ENCODE measurements around the gene ZNF655. TPM values are rescaled to one million over a fixed set of nuclear protein-coding genes. Genes with fewer than 3 reads are reported as not detected.

The ZNF655 gene, protein sequence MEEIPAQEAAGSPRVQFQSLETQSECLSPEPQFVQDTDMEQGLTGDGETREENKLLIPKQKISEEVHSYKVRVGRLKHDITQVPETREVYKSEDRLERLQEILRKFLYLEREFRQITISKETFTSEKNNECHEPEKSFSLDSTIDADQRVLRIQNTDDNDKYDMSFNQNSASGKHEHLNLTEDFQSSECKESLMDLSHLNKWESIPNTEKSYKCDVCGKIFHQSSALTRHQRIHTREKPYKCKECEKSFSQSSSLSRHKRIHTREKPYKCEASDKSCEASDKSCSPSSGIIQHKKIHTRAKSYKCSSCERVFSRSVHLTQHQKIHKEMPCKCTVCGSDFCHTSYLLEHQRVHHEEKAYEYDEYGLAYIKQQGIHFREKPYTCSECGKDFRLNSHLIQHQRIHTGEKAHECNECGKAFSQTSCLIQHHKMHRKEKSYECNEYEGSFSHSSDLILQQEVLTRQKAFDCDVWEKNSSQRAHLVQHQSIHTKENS
- total RNA-seq (2014; rRNA removed; shearing (Covaris generic); ENCODE audit: low replicate concordance) = 169 TPM in 2 replicates

DNA sequence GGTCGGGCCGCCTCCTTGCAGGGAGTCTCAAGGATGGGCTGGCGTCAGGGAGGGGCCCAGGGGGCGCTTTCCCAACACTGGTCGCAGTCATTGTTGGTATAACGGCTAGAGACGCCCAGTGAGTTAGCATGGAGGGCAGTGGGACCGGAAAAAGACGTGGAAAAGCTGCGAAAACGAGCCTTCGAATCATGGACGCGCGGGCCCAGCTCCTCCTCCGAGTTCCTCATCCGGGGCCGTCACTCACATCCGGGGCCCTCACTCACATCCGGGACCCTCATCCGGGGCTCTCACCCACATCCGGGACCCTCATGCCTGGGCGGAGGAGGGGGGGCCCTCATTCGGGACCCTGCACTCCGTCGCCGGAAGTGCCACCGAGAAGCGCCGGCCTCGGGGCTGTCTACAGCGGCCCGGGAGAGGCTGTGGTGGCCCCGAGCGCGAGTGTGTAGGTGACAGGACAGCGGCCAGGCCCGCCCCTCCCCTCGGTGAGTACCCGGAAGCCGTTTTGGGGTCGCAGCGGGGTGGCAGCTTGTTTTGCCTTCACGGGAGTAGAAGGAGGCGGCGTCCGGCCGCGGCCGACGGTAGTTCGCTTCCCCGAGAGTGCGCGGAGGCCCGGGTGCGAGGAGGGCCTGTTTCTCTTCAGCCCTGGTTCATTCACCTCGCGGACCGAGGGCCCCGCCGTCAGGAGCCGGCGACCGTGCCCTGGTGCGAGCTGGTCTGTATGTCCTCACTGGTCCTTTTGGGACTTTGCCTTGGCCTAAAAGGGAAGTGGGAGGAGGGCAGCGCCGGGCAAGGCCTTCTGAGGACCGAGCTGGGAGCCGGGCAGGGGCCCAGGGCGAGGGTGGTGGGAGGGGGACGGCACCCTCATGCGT is at the start of gene ZNF655:
Gene ZNF655 (plus strand): TSS at position 337 of the 869 bp plus-strand sequence. CDS start 1,918 bp downstream, outside the sequence.
- H3K36me3 ChIP-seq (ENCODE audit: insufficient read depth, low read length) = peaks cover 48% of the 10 kb centered on the region
- H3K4me3 ChIP-seq (ENCODE audit: low read length) = peak within 1 kb of the TSS; percentile 89
- H3K79me2 ChIP-seq (ENCODE audit: low read length) = peaks cover 68% of the 10 kb centered on the region
- peak within 1 kb of the TSS; percentile 76 for H3K4me2 ChIP-seq (ENCODE audit: low read depth, low read length, poor library complexity, severe bottlenecking)
- H4K20me1 ChIP-seq (ENCODE audit: insufficient read depth, low read depth, low read length) = no peaks in the 10 kb centered on the region; the same call in 1 of the 2 replicates
- peak within 1 kb of the TSS; percentile 90 for H3K27ac ChIP-seq (ENCODE audit: low read length)
- H3K9me3 ChIP-seq (ENCODE audit: low read length) = no peaks in the 10 kb centered on the region
- no peaks in the 10 kb centered on the region for H3K27me3 ChIP-seq (ENCODE audit: low read length)
- H3K9me2 ChIP-seq (replicated peaks; ENCODE audit: insufficient read depth, low read length) = no peaks in the 10 kb centered on the region
- H3K9ac ChIP-seq (ENCODE audit: low read length) = peak within 1 kb of the TSS; percentile 100
- DNase-seq = peak; percentile 97
- H3K4me1 ChIP-seq (ENCODE audit: low read length) = peaks cover 25% of the 10 kb centered on the region
- peak within 1 kb of the TSS; percentile 52; the same call in 1 of the 2 replicates for H2AFZ ChIP-seq (ENCODE audit: low read length)

DNA sequence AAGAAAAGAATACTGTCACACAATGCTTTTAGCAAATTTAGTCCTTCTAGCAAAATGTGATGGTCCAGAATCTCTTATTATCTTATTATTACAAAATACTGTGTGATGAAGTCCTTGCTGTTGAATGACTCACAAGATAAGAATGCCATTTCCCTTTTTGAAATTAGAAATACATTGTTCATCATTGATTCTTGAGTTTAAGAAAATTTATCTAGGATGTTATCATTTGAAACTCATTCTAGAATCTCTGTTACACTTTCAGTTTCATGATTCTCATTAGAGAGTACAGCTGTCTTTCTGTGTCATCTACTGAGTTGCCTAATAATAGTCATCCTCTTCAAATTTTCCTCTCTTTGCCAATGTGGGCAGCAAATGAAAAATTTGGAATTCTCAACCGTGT is 44.4 kb upstream of the ZNF655 start:
- Histone ChIP-seq H3K27me3 (ENCODE audit: low read length) (no peaks in the 10 kb centered on the region), H3K4me3 (ENCODE audit: low read length) (no peak overlapping the region), H3K79me2 (ENCODE audit: low read length) (peaks cover 17% of the 10 kb centered on the region), H4K20me1 (ENCODE audit: insufficient read depth, low read depth, low read length) (no peaks in the 10 kb centered on the region), H3K4me2 (ENCODE audit: low read depth, low read length, poor library complexity, severe bottlenecking) (no peak overlapping the region), H3K9ac (ENCODE audit: low read length) (no peak overlapping the region), H2AFZ (ENCODE audit: low read length) (no peak overlapping the region), H3K9me2 (replicated peaks; ENCODE audit: insufficient read depth, low read length) (no peaks in the 10 kb centered on the region), H3K27ac (ENCODE audit: low read length) (no peak overlapping the region), H3K36me3 (ENCODE audit: insufficient read depth, low read length) (peaks cover 17% of the 10 kb centered on the region; the same call in 1 of the 2 replicates), H3K4me1 (ENCODE audit: low read length) (no peaks in the 10 kb centered on the region), H3K9me3 (ENCODE audit: low read length) (no peaks in the 10 kb centered on the region)
- DNase-seq = no peak

DNA sequence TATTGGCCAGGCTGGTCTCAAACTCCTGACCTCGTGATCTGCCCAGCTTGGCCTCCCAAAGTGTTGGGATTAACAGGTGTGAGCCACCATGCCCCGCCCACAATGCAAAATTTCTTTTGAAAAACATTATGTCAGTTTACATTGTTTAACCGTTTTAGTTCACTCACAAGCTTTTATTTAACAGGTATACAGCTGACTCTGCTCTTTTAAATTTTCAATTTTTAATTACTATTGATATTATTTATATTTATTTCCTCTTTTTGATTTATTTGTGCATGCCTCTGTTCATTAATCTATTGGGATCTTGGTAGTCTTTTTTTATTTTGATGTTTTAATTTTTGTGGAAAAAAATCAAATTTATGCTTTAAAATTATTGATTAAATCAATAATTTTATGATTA is 37.0 kb upstream of the ZNF655 start:
- no peak overlapping the region for H3K4me3 ChIP-seq (ENCODE audit: low read length)
- no peak overlapping the region for H3K4me2 ChIP-seq (ENCODE audit: low read depth, low read length, poor library complexity, severe bottlenecking)
- H3K27me3 ChIP-seq (ENCODE audit: low read length) = no peaks in the 10 kb centered on the region
- H3K27ac ChIP-seq (ENCODE audit: low read length) = no peak overlapping the region
- no peaks in the 10 kb centered on the region for H3K4me1 ChIP-seq (ENCODE audit: low read length)
- no peak overlapping the region for H3K9ac ChIP-seq (ENCODE audit: low read length)
- H3K79me2 ChIP-seq (ENCODE audit: low read length) = no peaks in the 10 kb centered on the region
- H3K9me3 ChIP-seq (ENCODE audit: low read length) = no peaks in the 10 kb centered on the region
- no peaks in the 10 kb centered on the region for H3K9me2 ChIP-seq (replicated peaks; ENCODE audit: insufficient read depth, low read length)
- no peaks in the 10 kb centered on the region for H4K20me1 ChIP-seq (ENCODE audit: insufficient read depth, low read depth, low read length)
- peaks cover 35% of the 10 kb centered on the region for H3K36me3 ChIP-seq (ENCODE audit: insufficient read depth, low read length)
- H2AFZ ChIP-seq (ENCODE audit: low read length) = no peak overlapping the region
- no peak for DNase-seq

DNA sequence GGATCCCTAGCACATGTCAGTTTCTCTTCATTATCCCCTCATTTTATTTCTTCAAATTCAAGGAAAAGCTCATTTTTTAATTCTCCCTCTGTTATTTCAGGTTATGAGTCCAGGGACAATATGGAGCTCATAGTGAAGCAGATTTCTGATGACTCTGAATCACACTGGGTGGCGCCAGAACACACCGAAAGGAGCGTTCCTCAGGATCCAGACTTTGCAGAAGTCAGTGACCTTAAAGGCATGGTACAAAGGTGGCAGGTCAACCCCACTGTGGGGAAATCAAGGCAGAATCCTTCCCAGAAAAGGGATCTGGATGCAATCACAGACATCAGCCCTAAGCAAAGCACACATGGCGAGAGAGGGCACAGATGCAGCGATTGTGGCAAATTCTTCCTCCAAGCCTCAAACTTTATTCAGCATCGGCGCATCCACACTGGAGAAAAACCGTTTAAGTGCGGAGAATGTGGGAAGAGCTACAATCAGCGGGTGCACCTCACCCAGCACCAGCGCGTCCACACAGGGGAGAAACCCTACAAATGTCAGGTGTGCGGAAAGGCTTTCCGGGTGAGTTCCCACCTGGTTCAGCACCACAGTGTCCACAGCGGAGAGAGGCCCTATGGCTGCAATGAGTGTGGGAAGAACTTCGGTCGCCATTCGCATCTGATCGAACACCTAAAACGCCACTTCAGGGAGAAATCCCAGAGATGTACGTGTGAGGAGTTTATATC is 32.6 kb upstream of the ZNF655 start:
- H3K36me3 ChIP-seq (ENCODE audit: insufficient read depth, low read length) = peaks cover 61% of the 10 kb centered on the region
- H3K27ac ChIP-seq (ENCODE audit: low read length) = no peak overlapping the region
- no peak overlapping the region for H3K4me2 ChIP-seq (ENCODE audit: low read depth, low read length, poor library complexity, severe bottlenecking)
- H3K4me3 ChIP-seq (ENCODE audit: low read length) = no peak overlapping the region
- no peaks in the 10 kb centered on the region for H3K4me1 ChIP-seq (ENCODE audit: low read length)
- H2AFZ ChIP-seq (ENCODE audit: low read length) = no peak overlapping the region
- no peaks in the 10 kb centered on the region for H4K20me1 ChIP-seq (ENCODE audit: insufficient read depth, low read depth, low read length)
- H3K79me2 ChIP-seq (ENCODE audit: low read length) = no peaks in the 10 kb centered on the region
- peak; percentile 53 for DNase-seq
- H3K27me3 ChIP-seq (ENCODE audit: low read length) = no peaks in the 10 kb centered on the region
- peaks cover 8% of the 10 kb centered on the region for H3K9me3 ChIP-seq (ENCODE audit: low read length)
- no peak overlapping the region for H3K9ac ChIP-seq (ENCODE audit: low read length)
- no peaks in the 10 kb centered on the region for H3K9me2 ChIP-seq (replicated peaks; ENCODE audit: insufficient read depth, low read length)

DNA sequence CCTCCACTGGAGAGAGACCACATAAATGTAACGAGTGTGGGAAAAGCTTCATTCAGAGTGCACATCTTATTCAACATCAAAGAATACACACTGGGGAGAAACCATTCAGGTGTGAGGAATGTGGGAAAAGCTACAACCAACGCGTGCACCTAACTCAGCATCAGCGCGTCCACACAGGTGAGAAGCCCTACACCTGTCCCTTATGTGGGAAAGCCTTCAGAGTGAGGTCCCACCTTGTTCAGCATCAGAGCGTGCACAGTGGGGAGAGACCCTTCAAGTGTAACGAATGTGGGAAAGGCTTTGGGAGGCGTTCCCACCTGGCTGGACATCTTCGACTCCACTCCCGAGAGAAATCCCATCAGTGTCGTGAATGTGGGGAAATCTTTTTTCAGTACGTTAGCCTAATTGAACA is 27.1 kb upstream of the ZNF655 start:
- Histone ChIP-seq H3K27me3 (ENCODE audit: low read length) (no peaks in the 10 kb centered on the region), H3K4me2 (ENCODE audit: low read depth, low read length, poor library complexity, severe bottlenecking) (no peak overlapping the region), H2AFZ (ENCODE audit: low read length) (no peak overlapping the region), H3K9me3 (ENCODE audit: low read length) (peaks cover 31% of the 10 kb centered on the region), H3K27ac (ENCODE audit: low read length) (no peak overlapping the region), H3K79me2 (ENCODE audit: low read length) (no peaks in the 10 kb centered on the region), H3K4me3 (ENCODE audit: low read length) (no peak overlapping the region), H3K36me3 (ENCODE audit: insufficient read depth, low read length) (peaks cover 64% of the 10 kb centered on the region), H3K4me1 (ENCODE audit: low read length) (no peaks in the 10 kb centered on the region), H3K9me2 (replicated peaks; ENCODE audit: insufficient read depth, low read length) (no peaks in the 10 kb centered on the region), H3K9ac (ENCODE audit: low read length) (no peak overlapping the region), H4K20me1 (ENCODE audit: insufficient read depth, low read depth, low read length) (no peaks in the 10 kb centered on the region)
- no peak for DNase-seq

DNA sequence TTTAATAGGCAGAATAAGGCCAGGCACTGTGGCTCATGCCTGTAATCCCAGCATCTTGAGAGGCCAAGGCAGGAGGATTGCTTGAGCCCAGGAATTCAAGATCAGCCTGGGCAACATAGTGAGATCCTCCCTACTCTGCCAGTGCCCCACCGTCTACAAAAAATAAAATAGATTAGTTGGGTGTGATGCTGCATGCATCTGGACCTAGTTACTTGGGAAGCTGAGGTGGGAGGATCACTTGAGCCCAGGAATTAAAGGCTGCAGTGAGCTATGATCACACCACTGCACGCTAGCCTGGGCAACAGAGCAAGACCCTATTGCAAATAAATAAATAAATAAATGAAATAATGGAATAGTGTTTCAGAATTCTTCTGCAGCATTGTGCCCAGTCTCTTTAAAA is 22.8 kb upstream of the ZNF655 start:
- Histone ChIP-seq H3K9me3 (ENCODE audit: low read length) (peaks cover 34% of the 10 kb centered on the region), H4K20me1 (ENCODE audit: insufficient read depth, low read depth, low read length) (no peaks in the 10 kb centered on the region), H3K27ac (ENCODE audit: low read length) (no peak overlapping the region), H2AFZ (ENCODE audit: low read length) (no peak overlapping the region), H3K36me3 (ENCODE audit: insufficient read depth, low read length) (peaks cover 25% of the 10 kb centered on the region), H3K9ac (ENCODE audit: low read length) (no peak overlapping the region), H3K4me2 (ENCODE audit: low read depth, low read length, poor library complexity, severe bottlenecking) (no peak overlapping the region), H3K4me3 (ENCODE audit: low read length) (no peak overlapping the region), H3K27me3 (ENCODE audit: low read length) (no peaks in the 10 kb centered on the region), H3K4me1 (ENCODE audit: low read length) (no peaks in the 10 kb centered on the region), H3K9me2 (replicated peaks; ENCODE audit: insufficient read depth, low read length) (no peaks in the 10 kb centered on the region), H3K79me2 (ENCODE audit: low read length) (no peaks in the 10 kb centered on the region)
- DNase-seq = no peak

DNA sequence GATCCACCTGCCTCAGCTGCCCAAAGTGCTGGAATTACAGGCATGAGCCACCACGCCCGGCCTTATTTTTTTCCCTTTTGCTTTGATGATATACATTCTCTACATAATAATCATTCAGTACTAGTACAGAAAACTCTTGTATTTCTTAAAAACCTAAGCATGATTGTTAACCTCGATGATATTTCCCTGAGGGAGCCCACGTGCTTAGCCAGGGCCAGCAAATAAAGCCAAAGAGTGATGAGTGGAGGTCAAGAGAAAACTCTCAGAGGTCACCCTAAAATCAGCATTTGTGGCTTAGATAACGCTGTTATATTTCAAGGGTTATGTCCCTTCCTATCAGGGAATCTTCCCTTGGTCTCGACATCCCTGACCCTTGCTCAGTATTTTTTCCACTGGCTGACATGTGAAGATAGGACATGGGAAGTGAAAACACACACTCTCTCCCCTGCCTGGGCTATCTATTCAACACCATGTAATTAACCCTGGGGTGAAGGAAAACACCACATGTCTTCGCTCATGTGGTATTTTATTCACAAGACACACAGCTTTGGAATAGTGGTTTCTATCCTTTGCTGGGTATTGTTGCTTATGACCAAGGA is 19.1 kb upstream of the ZNF655 start:
- Histone ChIP-seq H2AFZ (ENCODE audit: low read length) (no peak overlapping the region), H3K9me3 (ENCODE audit: low read length) (peaks cover 23% of the 10 kb centered on the region), H3K9ac (ENCODE audit: low read length) (no peak overlapping the region), H3K4me2 (ENCODE audit: low read depth, low read length, poor library complexity, severe bottlenecking) (no peak overlapping the region), H3K9me2 (replicated peaks; ENCODE audit: insufficient read depth, low read length) (no peaks in the 10 kb centered on the region), H3K4me3 (ENCODE audit: low read length) (no peak overlapping the region), H3K4me1 (ENCODE audit: low read length) (no peaks in the 10 kb centered on the region), H3K36me3 (ENCODE audit: insufficient read depth, low read length) (no peaks in the 10 kb centered on the region; the same call in 1 of the 2 replicates), H3K27me3 (ENCODE audit: low read length) (no peaks in the 10 kb centered on the region), H3K27ac (ENCODE audit: low read length) (no peak overlapping the region), H3K79me2 (ENCODE audit: low read length) (no peaks in the 10 kb centered on the region), H4K20me1 (ENCODE audit: insufficient read depth, low read depth, low read length) (no peaks in the 10 kb centered on the region)
- no peak for DNase-seq

All from Karpas-422 (cell line).